Psoas muscle (tissue), 8 donors: Measurements from ENCODE around the gene RPRD1B. TPM values are rescaled to one million over a fixed set of nuclear protein-coding genes. Genes with fewer than 3 reads are reported as not detected.
A peak's percentile ranks its signal among the peaks of the same experiment; 100 is the strongest.

Experiments
- ATAC-seq, 4 donors: fragments of 200-7000 bp; cut with Tn5 transposase; one replicate each; pipeline ENCODE4 v1.9.1; 2020; ENCODE audit warnings: moderate library complexity in 3 of 4, mild to moderate bottlenecking in 2 of 4
- DNase-seq, 2 donors: peaks; one replicate each; pipeline ENCODE4 v3.0.0-alpha.2; 2020
- H3K27ac ChIP-seq: fragments of 200-600 bp; one replicate; pipeline ENCODE4 v1.8.0; 2022
- H3K27me3 ChIP-seq, 3 donors: fragments of 200-600 bp in 1 of 3; one replicate each; pipeline versions ENCODE4 v1.6.1 to v1.8.0; 2013 to 2022; ENCODE audit warnings: low read length in 2 of 3, mild to moderate bottlenecking in 2 of 3, moderate library complexity in 1 of 3; ENCODE audit not compliant: insufficient read depth in 3 of 3
- H3K36me3 ChIP-seq, 2 donors: fragments of 200-600 bp in 1 of 2; one replicate each; pipeline versions ENCODE4 v1.6.1 to v1.8.0; 2013 to 2022; ENCODE audit warnings: low read depth in 1 of 2, mild to moderate bottlenecking in 1 of 2, moderate library complexity in 1 of 2; ENCODE audit not compliant: insufficient read depth in 1 of 2
- H3K4me1 ChIP-seq: fragments of 200-600 bp; one replicate; pipeline ENCODE4 v1.8.0; 2022
- H3K4me3 ChIP-seq: fragments of 200-600 bp; one replicate; pipeline ENCODE4 v1.8.0; 2022; ENCODE audit warnings: mild to moderate bottlenecking
- H3K9me3 ChIP-seq: fragments of 200-600 bp; one replicate; pipeline ENCODE4 v1.8.0; 2022
- CTCF ChIP-seq: fragments of 200-600 bp; IDR thresholded peaks from one replicate; pipeline ENCODE4 v1.8.0; 2022; ENCODE audit warnings: antibody characterized with exemption
- whole genome bisulfite sequencing, 3 donors: extraction: QIAGEN DNeasy Blood & Tissue Kit; methylation state at CpG; one replicate each; pipeline versions ENCODE4 v1.1.6 to v1.1.7; 2013; 5-methylcytosine and 5-hydroxymethylcytosine counted together
- intact Hi-C, 2 donors: fragments of 100-400 bp; cut with DNase I; formaldehyde crosslinking; loops; one replicate each; pipeline versions ENCODE4 v1.11.0 to v1.14.2; 2022
- polyA plus RNA-seq, 3 donors: library from polyadenylated mRNA; stranded (reverse); fragments of 200-250 nt; gene quantifications; one replicate each; pipeline ENCODE4 v1.2.3, GENCODE V29; 2013
- total RNA-seq, 4 donors: library from RNA; stranded (reverse); fragmentation: NEBNext Ultra II Directional in 2 of 4; extraction: Animal tissue kit (Norgen Biotek cat#: 25700) in 2 of 4; gene quantifications; one replicate each; pipeline versions ENCODE4 v1.2.1 to v1.2.4, GENCODE V29; 2021 to 2023
- donor health status: healthy with polysubstance abuse.
- donor health status: DM: no; HTN: no; CAD: no; lungs with moderate emphysema.
- donor health status: Bipolar disorder and iron deficiency.
- donor health status: healthy.
- donor health status: DM: yes; HTN: yes; CAD: no.
- donor health status: DM: no; HTN: no; CAD: no.
- donor health status: DM: no; HTN: no; CAD: no.
- donor health status: DM: yes; HTN: yes; CAD: no.

Gene RPRD1B
- total and polyA plus RNA-seq, 7 donors: 14.0 to 55.7 (median 32.7) TPM

- ATAC-seq: peak; percentile 26 to 54 (median 38)
- Histone ChIP-seq H3K4me1 (peaks cover 55% of the 10 kb centered on the region), H3K27me3 (no peaks in the 10 kb centered on the region), H3K36me3 (peaks cover 3 to 24% of the 10 kb centered on the region in 2 donors), H3K4me3 (peak overlapping the region; percentile 85), H3K27ac (peak overlapping the region; percentile 98), H3K9me3 (no peaks in the 10 kb centered on the region)
- no peak for TF ChIP-seq CTCF
- WGBS, 3 donors: 24 to 25% (median 25%) methylated on average over 28 of the region's 28 CpGs
- intact Hi-C loops: no loop called here
- DNase-seq: peak in 1 of 2 donors; percentile 50
Observed at GRCh38 chr20:38032585-38033329, 789 bp upstream of the RPRD1B start.

- peaks cover 62% of the 10 kb centered on the region for H3K4me1 ChIP-seq
- H3K36me3 ChIP-seq: peaks cover 3 to 26% of the 10 kb centered on the region in 2 donors
- WGBS, 3 donors: 8 to 9% (median 8%) methylated on average over 14 of the region's 14 CpGs
- TF ChIP-seq CTCF: no peak
- intact Hi-C loops: no loop called here
- H3K27me3 ChIP-seq: no peaks in the 10 kb centered on the region
- peak overlapping the region; percentile 98 for H3K27ac ChIP-seq
- no peak for DNase-seq
- H3K4me3 ChIP-seq: peak overlapping the region; percentile 85
- ATAC-seq: peak; percentile 21 to 51 (median 29)
- no peaks in the 10 kb centered on the region for H3K9me3 ChIP-seq
Observed at GRCh38 chr20:38034108-38034649, 633 bp downstream of the RPRD1B start.

GRCh38 chr20:38034961-38035360, 1.4 kb downstream of the RPRD1B start:
- peak overlapping the region; percentile 98 for H3K27ac ChIP-seq
- 67 to 77% (median 69%) methylated on average over 6 of the region's 6 CpGs for WGBS, 3 donors
- intact Hi-C loops: no loop called here
- H3K36me3 ChIP-seq: peaks cover 3 to 34% of the 10 kb centered on the region in 2 donors
- H3K9me3 ChIP-seq: no peaks in the 10 kb centered on the region
- no peak for TF ChIP-seq CTCF
- H3K4me3 ChIP-seq: peak overlapping the region; percentile 85
- ATAC-seq (no peak), DNase-seq (no peak)
- no peaks in the 10 kb centered on the region for H3K27me3 ChIP-seq
- H3K4me1 ChIP-seq: peaks cover 62% of the 10 kb centered on the region

- no peak for DNase-seq
- ATAC-seq: no peak
- intact Hi-C loops: no loop called here
- WGBS, 3 donors: 58 to 81% (median 62%) methylated on average over 5 of the region's 5 CpGs
- Histone ChIP-seq H3K4me3 (peak overlapping the region; percentile 85), H3K9me3 (no peaks in the 10 kb centered on the region), H3K36me3 (peaks cover 3 to 48% of the 10 kb centered on the region in 2 donors), H3K4me1 (peaks cover 55% of the 10 kb centered on the region), H3K27ac (peak overlapping the region; percentile 98), H3K27me3 (no peaks in the 10 kb centered on the region)
- no peak for TF ChIP-seq CTCF
Observed at GRCh38 chr20:38036366-38036765, 2.8 kb downstream of the RPRD1B start.
